Measurements from ENCODE around the gene LRRK1.

GRCh38 chr15:101024706-101025500 is 105.7 kb downstream of the LRRK1 start:
- TF ChIP-seq POLR2A (IDR thresholded peaks at IDR 0.05; ENCODE audit: low read depth, low read length) (no peak), SPI1 (IDR thresholded peaks at IDR 0.05; ENCODE audit: low read depth, low read length) (no peak), TAF1 (IDR thresholded peaks at IDR 0.05; ENCODE audit: low read depth, low read length) (no peak), POLR2AphosphoS5 (IDR thresholded peaks at IDR 0.05; ENCODE audit: low read depth, low read length) (no peak)

All from GM12891 (cell line).